Measurements from ENCODE around the gene LGR6.

LGR6 gene

DNA sequence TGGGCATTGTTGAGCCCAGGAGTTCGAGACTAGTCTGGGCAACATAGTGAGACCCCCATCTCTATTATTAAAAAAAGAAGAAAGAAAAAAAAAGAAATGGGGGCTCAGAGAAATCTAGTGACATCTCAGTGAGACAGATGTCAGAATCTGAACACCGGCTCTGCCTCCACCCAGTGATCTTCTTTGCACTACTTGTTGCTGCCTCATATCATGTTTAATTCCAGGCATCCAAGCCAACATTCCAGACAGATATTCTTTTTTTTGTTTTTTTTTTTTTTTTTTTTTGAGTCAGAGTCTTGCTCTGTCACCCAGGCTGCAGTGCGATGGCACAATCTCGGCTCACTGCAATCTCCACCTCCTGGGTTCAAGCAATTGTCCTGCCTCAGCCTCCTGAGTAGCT lies 44.0 kb upstream of the LGR6 start:
- Histone ChIP-seq H4K20me1 (ENCODE audit: insufficient read depth, low read length) (no peaks in the 10 kb centered on the region), H3K4me3 (ENCODE audit: low read depth, low read length, poor library complexity, severe bottlenecking) (no peak overlapping the region), H2AFZ (ENCODE audit: low read length) (no peak overlapping the region), H3F3A (ENCODE audit: insufficient read depth, low read length) (no peaks in the 10 kb centered on the region), H3K27me3 (ENCODE audit: insufficient read depth, low read length) (no peaks in the 10 kb centered on the region), H3K9ac (ENCODE audit: low read length) (no peak overlapping the region), H3K36me3 (ENCODE audit: insufficient read depth, low read length) (peaks cover 77% of the 10 kb centered on the region), H3K4me1 (ENCODE audit: insufficient read depth, low read length, severe bottlenecking) (peaks cover 11% of the 10 kb centered on the region), H3K9me2 (ENCODE audit: low read depth, low read length) (no peaks in the 10 kb centered on the region), H3K4me2 (ENCODE audit: low read length) (no peak overlapping the region), H3K79me2 (ENCODE audit: insufficient read depth, low read length) (no peaks in the 10 kb centered on the region), H3K27ac (ENCODE audit: low read depth, low read length, poor library complexity, severe bottlenecking) (no peak overlapping the region), H3K9me3 (ENCODE audit: low read length) (no peaks in the 10 kb centered on the region)
- TF ChIP-seq, protein P1, sequence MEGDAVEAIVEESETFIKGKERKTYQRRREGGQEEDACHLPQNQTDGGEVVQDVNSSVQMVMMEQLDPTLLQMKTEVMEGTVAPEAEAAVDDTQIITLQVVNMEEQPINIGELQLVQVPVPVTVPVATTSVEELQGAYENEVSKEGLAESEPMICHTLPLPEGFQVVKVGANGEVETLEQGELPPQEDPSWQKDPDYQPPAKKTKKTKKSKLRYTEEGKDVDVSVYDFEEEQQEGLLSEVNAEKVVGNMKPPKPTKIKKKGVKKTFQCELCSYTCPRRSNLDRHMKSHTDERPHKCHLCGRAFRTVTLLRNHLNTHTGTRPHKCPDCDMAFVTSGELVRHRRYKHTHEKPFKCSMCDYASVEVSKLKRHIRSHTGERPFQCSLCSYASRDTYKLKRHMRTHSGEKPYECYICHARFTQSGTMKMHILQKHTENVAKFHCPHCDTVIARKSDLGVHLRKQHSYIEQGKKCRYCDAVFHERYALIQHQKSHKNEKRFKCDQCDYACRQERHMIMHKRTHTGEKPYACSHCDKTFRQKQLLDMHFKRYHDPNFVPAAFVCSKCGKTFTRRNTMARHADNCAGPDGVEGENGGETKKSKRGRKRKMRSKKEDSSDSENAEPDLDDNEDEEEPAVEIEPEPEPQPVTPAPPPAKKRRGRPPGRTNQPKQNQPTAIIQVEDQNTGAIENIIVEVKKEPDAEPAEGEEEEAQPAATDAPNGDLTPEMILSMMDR (IDR thresholded peaks at IDR 0.05; ENCODE audit: low read length), result no peak
- TF ChIP-seq EZH2 (IDR thresholded peaks at IDR 0.05; ENCODE audit: borderline replicate concordance, low read length), result no peak

DNA sequence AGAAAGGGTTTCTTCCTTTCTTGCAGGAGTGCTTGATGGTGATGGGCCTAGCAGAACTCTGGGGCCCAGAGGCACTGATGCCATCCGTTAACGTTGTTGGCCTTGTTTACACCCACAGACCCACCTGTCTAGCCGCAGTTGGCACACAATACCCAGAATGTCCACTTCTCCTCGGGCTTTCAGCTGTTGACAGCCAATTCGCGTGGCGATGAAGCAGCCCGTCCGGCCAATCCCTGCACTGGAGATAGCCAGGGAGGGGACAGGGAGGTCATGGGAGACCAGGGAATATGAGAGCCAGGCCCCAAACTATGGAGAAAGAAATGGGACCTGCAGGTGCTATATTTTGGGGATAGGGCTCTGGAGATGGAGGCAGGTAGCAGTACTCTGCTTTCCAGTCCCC lies 43.4 kb upstream of the LGR6 start:
- H3K79me2 ChIP-seq (ENCODE audit: insufficient read depth, low read length), result no peaks in the 10 kb centered on the region
- no peak overlapping the region for H3K27ac ChIP-seq (ENCODE audit: low read depth, low read length, poor library complexity, severe bottlenecking)
- no peaks in the 10 kb centered on the region for H3K9me3 ChIP-seq (ENCODE audit: low read length)
- H3K4me2 ChIP-seq (ENCODE audit: low read length), result no peak overlapping the region
- H3K9me2 ChIP-seq (ENCODE audit: low read depth, low read length), result no peaks in the 10 kb centered on the region
- H3K9ac ChIP-seq (ENCODE audit: low read length), result no peak overlapping the region
- no peaks in the 10 kb centered on the region for H4K20me1 ChIP-seq (ENCODE audit: insufficient read depth, low read length)
- H3F3A ChIP-seq (ENCODE audit: insufficient read depth, low read length), result no peaks in the 10 kb centered on the region
- no peak overlapping the region for H2AFZ ChIP-seq (ENCODE audit: low read length)
- H3K4me1 ChIP-seq (ENCODE audit: insufficient read depth, low read length, severe bottlenecking), result peaks cover 11% of the 10 kb centered on the region
- peaks cover 83% of the 10 kb centered on the region for H3K36me3 ChIP-seq (ENCODE audit: insufficient read depth, low read length)
- H3K27me3 ChIP-seq (ENCODE audit: insufficient read depth, low read length), result no peaks in the 10 kb centered on the region
- H3K4me3 ChIP-seq (ENCODE audit: low read depth, low read length, poor library complexity, severe bottlenecking), result no peak overlapping the region
- TF ChIP-seq, protein P1 (IDR thresholded peaks at IDR 0.05; ENCODE audit: low read length), result no peak
- TF ChIP-seq EZH2 (IDR thresholded peaks at IDR 0.05; ENCODE audit: borderline replicate concordance, low read length), result no peak

DNA sequence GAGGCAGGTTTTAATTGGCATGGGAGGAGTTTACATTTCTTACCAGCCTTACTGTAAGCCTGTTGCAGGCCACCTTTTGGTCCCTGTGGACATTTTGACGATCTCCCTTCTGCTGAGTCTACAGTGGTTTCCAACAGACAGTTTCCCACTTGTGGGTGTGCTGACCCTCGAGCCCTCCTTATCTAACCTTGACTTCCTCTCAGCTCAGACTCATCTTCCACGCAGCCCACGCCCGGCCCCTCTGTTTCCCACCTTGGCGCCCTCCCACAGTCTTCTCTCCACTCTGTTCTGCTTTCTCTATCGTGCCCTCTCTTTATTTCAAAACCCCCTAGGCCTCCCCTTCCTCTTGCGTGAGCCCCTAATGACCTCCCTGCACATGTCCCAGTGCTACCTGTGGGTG lies 43.0 kb upstream of the LGR6 start:
- H2AFZ ChIP-seq (ENCODE audit: low read length), result no peak overlapping the region
- H3K27ac ChIP-seq (ENCODE audit: low read depth, low read length, poor library complexity, severe bottlenecking), result no peak overlapping the region
- no peaks in the 10 kb centered on the region for H3K9me2 ChIP-seq (ENCODE audit: low read depth, low read length)
- no peak for TF ChIP-seq EZH2 (IDR thresholded peaks at IDR 0.05; ENCODE audit: borderline replicate concordance, low read length)
- TF ChIP-seq, protein P1 (IDR thresholded peaks at IDR 0.05; ENCODE audit: low read length), result no peak
- H3K27me3 ChIP-seq (ENCODE audit: insufficient read depth, low read length), result no peaks in the 10 kb centered on the region
- no peak overlapping the region for H3K4me3 ChIP-seq (ENCODE audit: low read depth, low read length, poor library complexity, severe bottlenecking)
- H3K36me3 ChIP-seq (ENCODE audit: insufficient read depth, low read length), result peaks cover 87% of the 10 kb centered on the region
- no peaks in the 10 kb centered on the region for H3F3A ChIP-seq (ENCODE audit: insufficient read depth, low read length)
- peaks cover 11% of the 10 kb centered on the region for H3K4me1 ChIP-seq (ENCODE audit: insufficient read depth, low read length, severe bottlenecking)
- H3K9ac ChIP-seq (ENCODE audit: low read length), result no peak overlapping the region
- H3K79me2 ChIP-seq (ENCODE audit: insufficient read depth, low read length), result no peaks in the 10 kb centered on the region
- no peaks in the 10 kb centered on the region for H3K9me3 ChIP-seq (ENCODE audit: low read length)
- no peak overlapping the region for H3K4me2 ChIP-seq (ENCODE audit: low read length)
- no peaks in the 10 kb centered on the region for H4K20me1 ChIP-seq (ENCODE audit: insufficient read depth, low read length)

Data from OCI-LY1 (cell line).